Left kidney (tissue), 2 donors: ENCODE measurements around the gene CNTNAP2. TPM values are rescaled to one million over a fixed set of nuclear protein-coding genes. Genes with fewer than 3 reads are reported as not detected.
"Not testable (repeated sequence)": the region's sequence is repeated elsewhere in the genome, so short reads cannot be mapped to it uniquely, and the experiment has no call there.

ENCODE experiments used
- DNase-seq: peaks from one replicate; pipeline ENCODE4 v3.0.0-alpha.2; 2013
- polyA plus RNA-seq: library from polyadenylated mRNA; unstranded; fragments of 120-200 nt; gene quantifications from one replicate; pipeline ENCODE4 v1.2.1, GENCODE V29; 2013; ENCODE audit not compliant: insufficient read length

Gene CNTNAP2
- polyA plus RNA-seq, 1 donor, result 26.4 TPM

DNA sequence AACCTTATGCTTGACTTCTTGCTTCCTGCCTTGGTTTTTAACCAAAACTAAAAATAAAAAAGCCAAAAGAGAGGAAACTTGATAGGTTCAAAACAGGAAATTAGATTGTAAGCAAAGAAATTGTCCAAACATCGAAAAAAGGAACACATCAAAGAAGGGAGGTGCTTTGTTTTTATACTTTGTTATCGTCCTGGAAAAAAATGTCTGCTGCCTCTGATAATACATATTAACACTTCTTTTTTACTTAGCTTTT lies 2187.4 kb downstream of the CNTNAP2 start:
- DNase-seq, result no peak

DNA sequence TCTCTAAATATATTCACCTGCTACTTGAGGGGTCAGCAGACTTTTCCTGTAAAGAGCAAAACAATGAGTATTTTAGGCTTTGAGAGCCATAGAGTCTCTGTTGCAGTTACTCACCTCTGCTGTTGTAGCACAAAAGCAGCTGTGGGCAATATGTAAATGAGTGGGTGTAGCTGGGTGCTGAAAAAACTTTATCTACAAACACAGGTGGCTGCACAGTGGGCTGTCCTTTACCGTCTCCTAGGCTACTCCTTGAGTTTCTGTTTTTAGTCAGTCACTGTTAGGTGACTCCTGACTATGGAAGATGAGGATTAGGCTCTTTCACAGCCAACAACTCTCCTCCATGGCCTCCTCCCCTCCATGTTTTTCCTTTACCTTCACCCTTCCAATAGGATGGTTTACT lies 2187.9 kb downstream of the CNTNAP2 start:
- no peak for DNase-seq

DNA sequence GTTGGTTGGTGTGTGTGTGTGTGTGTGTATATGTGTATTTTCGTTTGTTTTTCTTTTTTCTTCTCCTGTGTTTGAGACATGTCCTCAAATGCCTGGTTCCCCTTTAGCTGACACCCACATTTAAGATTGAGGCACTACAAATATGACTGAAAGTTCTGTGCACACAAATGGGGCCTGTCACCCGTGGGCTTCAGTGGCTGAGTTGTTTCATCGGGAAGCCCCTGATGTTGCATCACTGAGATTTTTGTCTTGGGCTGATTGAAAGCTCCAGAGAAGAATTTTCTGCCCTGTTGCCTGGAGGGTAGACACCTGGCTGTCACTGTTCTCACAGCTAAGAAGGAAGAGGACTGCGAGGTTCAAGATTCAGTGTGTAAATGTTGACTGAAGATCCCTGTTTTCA lies 2190.2 kb downstream of the CNTNAP2 start:
- no peak for DNase-seq

DNA sequence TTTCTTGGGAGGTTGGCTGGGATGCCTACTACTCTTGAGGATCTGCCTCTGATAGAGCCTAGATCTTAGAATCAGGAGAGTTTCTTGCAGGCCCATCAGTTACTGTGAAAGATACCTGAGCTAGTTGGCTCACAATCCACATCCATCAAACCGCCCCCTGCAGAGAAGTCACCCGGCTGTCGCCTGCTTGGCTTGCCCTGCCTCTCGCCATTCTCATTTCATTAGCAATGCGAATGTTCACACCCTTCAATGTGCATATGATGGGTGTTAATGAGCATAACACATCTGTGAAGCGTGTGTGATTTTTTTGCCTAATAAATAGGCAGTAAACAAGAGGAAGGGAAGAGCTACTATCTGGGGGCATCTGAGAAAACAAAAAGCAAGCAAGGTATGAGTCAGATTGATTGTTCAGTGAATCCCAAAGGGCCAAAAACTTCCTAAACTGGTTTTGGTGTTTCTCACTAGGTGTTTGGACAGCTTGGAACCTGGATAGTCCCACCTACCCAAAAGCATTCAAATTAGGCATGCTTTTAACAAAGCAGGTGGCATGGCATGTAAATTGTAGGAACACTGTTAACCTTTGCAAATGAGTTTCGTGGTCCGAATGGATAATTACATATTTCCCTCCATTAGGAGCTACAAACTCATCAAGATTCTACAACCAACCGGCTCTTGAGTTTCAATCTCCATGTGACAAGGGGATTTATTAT lies 2201.7 kb downstream of the CNTNAP2 start:
- no peak for DNase-seq

DNA sequence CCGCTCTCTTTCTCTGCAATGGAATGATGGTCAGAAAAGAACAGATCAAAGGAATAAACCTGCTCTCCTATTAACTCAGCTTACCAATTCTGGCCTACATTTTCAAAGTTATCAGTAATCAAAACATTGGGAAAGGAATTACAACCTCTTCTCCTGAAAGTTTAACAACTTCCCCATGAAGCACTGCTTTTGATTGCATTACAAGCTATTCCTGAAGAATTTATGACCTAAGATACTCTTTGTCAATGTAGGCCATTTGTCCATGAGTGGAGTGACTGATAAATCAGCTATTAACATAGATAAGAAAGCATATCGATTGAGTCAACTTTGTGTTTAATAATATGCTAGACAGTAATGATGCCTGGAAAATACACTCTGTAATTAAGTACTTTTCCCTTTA lies 2202.2 kb downstream of the CNTNAP2 start:
- no peak for DNase-seq

DNA sequence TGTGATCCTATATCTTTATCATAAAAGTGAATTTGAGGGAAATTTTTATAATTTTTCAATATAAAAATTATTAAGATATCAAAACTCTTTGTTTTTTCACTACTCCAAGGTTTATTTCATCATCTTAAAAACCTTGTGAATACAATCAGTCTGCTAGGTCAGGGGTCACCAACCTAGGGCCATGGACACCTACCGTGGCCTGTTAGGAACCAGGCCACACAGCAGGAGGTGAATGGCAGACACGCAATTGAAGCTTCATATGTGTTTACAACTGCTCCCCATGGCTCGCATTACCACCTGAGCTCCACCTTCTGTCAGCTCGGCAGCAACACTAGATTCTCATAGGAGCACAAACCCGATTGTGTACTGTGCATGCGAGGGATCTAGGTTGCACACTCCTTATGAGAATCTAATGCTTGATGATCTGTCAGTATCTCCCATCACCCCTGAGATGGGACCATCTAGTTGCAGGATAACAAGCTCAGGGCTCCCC lies 2202.8 kb downstream of the CNTNAP2 start:
- DNase-seq, result no peak

DNA sequence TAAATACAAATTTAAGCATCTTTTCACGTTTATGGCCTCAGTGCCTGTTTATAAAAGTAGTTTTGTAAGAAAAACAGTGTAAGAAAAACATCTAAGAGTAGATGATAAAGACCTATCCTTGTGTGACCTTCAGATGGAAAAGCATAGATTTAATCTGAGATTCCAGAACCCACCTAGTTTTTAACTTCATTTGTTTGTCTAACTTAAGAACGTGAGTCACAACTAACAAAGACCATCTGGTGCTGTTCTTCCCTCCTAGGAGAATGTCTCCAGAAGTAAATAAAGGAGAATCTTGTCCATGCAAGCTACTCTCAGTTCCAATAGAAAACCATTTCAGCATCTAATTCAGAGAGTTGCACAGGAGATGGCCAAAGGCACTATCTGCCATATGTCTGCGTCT lies 2208.6 kb downstream of the CNTNAP2 start:
- no peak for DNase-seq

DNA sequence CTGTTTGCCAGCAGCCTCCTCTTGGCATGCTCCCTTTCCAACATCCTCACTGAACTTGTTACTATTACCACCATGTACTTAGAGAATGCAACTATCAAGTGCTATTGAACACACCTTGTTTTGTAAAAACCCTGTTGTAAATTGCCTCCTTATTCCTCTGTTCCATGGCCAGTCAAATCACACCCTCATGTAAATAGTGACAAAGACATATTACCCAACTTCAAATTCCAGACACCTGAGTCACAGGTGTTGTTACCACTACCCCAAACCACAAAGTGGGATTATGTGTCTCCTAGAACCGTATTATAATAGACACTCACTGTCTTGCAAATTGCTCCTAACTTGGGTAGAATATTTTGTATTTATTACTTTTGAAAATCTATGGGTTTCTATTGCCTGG lies 2210.8 kb downstream of the CNTNAP2 start:
- DNase-seq, result no peak

DNA sequence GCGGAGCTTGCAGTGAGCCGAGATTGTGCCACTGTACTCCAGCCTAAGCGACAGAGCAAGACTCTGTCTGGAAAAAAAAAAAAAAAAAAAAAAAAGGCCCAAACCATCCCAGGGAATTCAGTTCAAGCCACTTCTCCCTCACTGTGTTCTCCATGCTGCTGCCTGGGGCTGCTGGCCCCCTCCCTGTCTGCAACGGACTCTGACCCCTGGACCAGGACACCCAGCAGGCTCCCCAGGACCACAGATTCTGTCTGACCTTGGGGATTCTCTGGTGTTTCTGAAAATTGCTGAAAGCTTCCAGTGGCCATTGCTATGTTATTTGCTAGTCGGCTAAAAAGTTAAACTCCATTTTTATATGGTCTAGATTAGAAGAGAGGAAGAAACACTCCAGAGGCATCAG lies 2212.3 kb downstream of the CNTNAP2 start:
- no peak for DNase-seq

DNA sequence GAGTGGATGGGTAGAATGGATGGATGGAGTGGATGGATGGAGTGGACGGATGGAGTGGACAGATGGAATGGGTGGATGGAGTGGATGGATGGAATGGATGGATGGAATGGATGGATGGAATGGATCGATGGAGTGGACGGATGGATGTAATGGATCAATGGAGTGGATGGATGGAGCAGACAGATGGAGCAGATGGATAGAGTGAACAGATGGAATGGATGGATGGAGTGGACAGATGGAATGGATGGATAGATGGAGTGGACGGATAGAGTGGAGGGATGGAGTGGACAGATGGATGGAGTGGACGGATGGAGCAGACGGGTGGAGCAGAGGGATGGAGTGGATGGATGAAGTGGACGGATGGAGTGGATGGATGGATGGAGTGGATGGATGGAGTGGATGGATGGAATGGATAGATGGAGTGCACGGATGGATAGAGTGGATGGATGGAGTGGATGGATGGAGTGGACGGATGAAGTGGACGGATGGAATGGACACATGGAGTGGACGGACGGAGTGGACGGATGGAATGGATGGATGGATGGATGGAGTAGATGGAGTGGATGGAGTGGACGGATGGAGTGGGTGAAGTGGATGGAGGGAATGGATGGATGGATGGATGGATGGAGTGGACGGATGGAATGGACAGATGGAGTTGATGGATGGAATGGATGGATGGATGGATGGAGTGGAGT lies 2213.7 kb downstream of the CNTNAP2 start:
- no peak for DNase-seq

DNA sequence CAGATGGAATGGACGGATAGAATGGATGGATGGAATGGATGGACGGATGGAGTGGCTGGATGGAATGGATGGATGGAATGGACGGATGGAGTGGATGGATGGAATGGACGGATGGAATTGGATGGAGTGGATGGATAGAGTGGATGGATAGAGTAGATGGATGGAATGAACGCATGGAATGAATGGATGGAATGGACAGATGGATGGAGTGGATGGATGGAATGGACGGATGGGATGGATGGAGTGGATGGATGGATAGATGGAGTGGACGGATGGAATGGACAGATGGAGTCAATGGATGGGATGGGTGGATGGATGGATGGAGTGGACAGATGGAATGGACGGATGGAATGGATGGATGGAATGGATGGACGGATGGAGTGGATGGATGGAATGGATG lies 2214.2 kb downstream of the CNTNAP2 start:
- DNase-seq, result no peak

DNA sequence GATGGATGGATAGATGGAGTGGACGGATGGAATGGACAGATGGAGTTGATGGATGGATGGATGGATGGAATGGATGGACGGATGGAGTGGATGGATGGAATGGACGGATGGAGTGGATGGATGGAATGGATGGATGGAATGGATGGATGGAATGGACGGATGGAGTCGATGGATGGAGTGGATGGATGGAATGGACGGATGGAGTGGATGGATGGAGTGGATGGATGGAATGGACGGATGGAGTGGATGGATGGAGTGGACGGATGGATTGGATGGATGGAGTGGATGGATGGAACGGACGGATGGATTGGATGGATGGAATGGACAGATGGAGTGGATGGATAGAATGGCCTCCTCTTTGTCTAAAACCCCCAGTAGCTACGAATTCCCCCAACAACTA lies 2214.9 kb downstream of the CNTNAP2 start:
- DNase-seq, result not testable (repeated sequence)

DNA sequence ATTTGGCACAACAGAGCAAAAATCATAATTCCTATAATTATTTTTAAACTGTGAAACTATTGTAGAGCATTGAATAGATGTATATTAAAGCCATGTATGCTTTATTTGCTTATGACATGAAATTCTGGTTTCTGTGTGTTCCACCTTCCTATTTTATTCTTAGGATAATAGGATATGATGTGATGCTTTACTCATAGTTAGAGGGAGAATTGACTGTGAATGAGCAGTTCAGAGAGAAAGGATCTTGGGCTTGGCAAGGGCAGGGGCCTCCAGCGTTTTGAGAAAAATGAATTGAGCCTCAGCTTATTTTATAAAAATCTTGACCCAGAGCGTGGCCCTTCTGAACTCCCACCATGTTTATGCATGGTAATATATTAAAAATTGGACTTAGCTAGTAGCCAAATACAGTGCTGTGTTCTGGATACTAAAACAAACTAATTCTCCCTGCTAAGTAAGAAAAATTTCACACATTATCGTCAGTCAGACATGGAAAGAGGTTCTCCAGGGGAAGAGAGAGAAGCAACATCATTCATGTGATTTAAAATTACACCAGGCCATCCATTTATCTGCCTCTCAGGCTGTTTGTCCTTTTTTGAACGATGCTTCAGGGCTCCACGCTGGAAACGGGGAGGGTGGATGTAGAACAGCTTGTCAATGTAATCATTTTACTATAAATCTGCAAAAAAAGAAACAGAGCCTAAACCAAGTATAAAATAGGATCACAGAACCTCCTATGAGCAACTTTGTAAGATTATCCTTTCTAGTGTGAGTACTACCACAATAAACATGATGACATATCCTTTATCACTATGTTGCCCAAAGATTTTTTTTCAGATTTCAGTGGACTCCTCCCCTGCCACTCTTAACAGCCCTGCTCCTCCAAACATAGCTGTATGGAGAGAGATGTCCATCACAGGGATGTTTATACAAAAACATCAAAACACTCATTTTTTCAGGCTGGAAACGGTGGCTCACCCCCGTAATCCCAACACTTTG lies 2215.9 kb downstream of the CNTNAP2 start:
- no peak for DNase-seq

DNA sequence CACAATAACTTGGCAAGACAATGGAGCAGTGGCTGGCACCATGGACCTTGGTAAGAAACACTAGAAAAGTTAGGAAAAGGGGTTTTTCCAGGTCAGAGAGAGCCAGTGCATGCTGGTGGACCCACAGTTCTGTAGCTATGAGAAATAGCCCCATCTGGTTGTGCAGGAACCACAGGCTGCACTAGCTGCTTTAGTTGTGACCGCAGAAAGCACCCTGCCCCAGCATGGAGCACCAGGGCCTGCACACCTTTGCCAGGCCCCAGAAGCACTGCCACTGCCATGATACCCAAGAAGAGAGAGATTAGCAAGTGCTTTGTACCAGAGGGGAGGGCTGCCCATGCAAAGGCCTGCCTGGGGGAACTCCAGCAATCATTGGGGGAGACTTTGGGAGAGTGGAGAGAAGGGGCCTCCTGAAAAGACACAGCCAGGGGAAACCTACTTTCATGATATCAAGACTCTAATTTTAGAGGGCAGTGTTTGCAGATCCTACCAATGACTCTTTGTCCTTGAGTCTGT lies 2217.9 kb downstream of the CNTNAP2 start:
- DNase-seq, result no peak

DNA sequence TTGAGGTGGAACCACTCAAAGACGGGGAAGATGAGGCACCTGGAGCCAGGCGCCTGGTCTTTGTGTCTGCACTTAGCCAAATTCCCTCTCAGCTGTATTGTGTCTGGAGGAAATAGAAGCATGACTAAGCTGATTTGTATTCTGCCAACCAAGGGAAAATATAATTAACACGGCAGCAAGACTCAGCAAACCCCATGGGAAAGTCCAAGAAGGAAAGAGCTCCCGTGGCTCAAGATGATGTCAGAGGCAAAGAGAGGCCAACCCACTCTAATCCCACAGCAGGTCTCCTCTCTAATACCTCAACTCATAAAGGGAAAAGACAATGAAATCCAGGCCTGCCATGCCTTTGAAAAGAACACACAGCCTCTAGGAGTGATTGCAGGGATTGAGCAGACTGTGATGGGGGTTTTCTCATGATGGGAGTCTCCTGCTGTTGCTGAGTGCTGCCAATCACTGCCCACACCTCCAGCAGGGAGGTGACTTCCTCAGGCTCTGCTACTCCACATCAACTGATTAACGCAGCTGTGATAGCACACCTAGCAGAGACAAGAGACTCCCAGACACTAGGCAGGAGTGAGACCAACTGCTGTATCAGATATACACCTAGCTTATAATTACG lies 2218.5 kb downstream of the CNTNAP2 start:
- DNase-seq, result no peak

DNA sequence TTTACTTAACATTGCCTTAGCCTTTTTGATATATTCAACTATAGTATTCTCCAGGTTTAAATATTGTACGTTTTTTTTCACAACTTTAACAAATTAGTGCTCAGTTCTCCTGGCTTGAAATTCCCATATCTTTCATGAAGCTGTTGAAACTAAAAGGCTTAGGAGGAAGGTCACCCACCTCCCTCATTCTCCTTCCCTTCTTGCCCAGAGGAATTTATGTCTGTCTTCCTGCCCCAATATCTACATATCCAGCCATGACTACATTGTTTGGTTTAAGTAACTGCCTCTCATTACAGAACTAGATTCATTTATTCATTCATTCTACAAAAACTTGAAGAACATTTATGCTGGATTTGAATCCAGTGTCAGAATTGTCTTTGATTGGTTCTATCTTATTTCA lies 2219.2 kb downstream of the CNTNAP2 start:
- DNase-seq, result no peak

DNA sequence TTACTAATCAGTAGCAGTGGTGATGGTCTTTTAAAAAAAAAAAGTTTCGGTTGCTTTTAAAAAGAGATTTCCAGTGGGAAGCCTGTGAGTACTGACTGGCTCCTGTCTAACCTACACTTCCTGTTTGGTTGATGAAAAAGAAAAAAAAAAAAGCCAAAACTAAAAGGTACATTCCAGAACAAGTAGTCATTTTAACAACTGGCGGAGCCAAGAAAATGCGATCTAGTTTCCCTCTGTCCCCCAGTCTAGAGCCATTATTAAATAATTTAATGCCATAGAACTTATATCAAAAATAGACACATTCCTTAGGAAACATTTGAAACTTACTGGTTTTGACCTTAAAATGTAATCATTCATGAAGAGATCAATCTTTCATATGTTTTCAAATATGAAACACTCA lies 2219.8 kb downstream of the CNTNAP2 start:
- DNase-seq, result no peak

DNA sequence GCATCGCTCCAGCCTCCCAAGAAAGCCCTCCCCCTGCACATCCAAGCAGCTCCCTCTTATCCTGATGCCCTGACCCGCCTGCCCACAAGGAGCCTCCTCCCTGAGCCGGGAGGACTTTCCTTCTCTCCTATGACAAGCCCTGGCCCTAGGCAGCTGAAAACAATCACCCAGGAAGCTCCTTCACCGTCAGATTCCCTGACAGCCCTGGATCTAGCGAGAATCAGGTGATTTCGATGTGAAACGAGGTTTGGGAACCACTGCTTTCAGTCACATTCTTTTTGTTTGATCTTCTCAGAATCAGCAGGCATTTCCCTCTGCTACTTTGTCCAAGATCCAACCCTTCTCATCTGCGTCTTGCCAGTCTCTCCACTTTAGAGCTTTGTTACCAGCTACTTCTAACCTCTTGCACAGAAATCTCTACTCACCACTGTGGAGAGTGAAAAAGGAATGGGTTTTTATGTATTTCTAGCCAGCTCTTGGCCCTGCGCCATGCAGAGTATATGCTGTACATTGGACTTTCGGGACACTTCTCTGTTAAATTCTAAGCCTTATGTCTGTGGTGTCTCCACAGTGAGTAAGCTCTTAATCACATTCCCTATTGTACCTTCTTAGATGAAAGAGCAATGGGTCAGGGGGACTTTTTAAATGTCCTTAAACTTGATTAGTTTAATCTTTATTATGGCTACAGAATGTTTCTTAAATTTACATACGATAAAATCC lies 2220.8 kb downstream of the CNTNAP2 start:
- no peak for DNase-seq

DNA sequence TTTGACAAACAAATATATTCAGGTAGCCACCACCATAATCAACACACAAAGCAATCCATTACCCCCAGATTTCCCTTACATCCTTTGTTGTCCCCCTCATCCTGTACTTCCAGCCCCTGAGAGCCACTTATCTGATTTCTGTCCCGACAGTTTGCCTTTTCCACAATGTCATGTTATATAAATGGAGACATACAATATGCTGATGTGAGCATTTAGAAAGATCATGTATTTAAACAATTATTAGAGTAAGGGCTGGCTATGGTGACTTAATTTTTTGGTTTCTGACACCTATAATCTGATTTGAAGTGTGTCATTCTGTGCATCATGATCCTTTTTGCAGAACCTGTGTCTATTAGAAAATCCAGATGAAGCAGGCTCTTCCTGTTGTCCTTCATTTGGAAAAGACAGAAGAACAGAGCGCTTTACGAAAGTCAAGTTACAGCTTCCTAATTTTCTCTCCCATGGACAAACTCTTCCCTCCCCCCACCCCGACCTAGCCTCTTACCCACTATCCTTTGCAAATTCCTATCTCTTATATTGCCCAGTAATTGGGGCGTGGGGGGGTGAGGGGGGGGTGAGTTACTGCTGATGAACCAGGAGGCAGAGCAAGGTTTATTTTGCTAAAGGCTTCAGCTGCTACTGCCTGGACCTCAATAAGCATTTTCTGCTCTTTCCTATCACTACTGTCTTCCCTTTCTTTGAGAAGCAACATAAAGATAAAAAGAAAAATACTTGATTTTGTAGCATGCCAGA lies 2221.6 kb downstream of the CNTNAP2 start:
- DNase-seq, result no peak

DNA sequence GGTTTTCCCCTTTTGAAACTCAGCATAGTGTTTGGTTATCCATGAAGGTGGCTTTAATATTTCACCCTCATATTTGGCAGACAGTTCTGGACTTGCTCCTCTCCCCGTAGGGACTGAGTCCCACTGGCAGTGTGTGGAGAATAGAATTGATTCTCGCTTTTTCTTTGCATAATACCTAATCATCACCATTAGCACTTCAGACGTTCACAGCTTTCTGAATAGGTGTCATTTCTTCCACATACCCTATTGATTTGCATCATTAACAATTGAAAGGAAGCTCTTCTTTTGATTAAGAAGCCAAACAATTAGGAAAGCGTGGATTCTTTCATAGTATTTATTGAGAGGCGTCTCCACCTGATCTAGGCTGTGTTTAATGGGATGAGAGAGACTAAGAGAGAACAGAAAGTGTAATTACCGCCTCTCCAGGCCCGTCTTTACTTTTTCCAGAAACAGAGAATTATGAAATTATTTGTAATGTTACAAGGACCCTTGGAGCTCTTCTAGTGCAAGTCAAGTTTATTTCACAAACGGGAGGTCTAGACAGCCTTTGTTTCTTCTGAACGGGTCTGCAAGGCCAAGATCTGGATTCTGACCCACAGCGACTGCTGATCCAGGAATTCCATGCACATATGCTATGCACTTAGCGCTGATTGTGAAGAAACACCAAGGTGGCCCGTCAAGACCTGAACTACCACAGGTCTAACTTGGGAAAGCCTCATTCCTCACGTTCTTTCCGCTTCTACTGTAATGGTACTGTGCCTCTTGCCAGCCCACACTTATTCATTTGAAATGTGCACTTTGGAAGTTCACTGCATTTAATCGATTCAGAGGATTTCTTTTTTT lies 2224.1 kb downstream of the CNTNAP2 start:
- DNase-seq, result no peak
